Cortex of kidney (tissue), 1 donor: ENCODE data around the gene TRIM26.
"Not testable (repeated sequence)": the region's sequence is repeated elsewhere in the genome, so short reads cannot be mapped to it uniquely, and the experiment has no call there.

ENCODE experiments used
- DNase-seq: peaks from one replicate; lab custom pipeline; 2025; lab: John Stamatoyannopoulos, UW

TRIM26 gene

GRCh38 chr6:30169658-30170614 is 43.3 kb downstream of the TRIM26 start:
- DNase-seq, result no peak

- no peak for DNase-seq
Measured at GRCh38 chr6:30168741-30169140, 44.5 kb downstream of the TRIM26 start.

- DNase-seq, result no peak
Measured at GRCh38 chr6:30167101-30167500, 46.1 kb downstream of the TRIM26 start.

GRCh38 chr6:30165238-30165637 is 48.0 kb downstream of the TRIM26 start:
- not testable (repeated sequence) for DNase-seq

- DNase-seq, result no peak
Measured at GRCh38 chr6:30164714-30165113, 48.5 kb downstream of the TRIM26 start.

- no peak for DNase-seq
Measured at GRCh38 chr6:30163918-30164654, 49.1 kb downstream of the TRIM26 start.

GRCh38 chr6:30163090-30163917 is 49.9 kb downstream of the TRIM26 start, which contains the start of gene TRIM15:
TRIM15 (plus strand) TSS chr6:30163546; CDS start chr6:30163685, 139 bp downstream.
- DNase-seq, result no peak

GRCh38 chr6:30162265-30163089 is 50.7 kb downstream of the TRIM26 start:
- DNase-seq, result no peak

- no peak for DNase-seq
Measured at GRCh38 chr6:30160785-30161531, 52.2 kb downstream of the TRIM26 start, which contains the start of gene TRIM10. TRIM10 (minus strand) TSS chr6:30161211; CDS start chr6:30160858, 353 bp downstream.

- no peak for DNase-seq
Measured at GRCh38 chr6:30160008-30160784, 53.0 kb downstream of the TRIM26 start.

- DNase-seq, result no peak
Measured at GRCh38 chr6:30158475-30159040, 54.6 kb downstream of the TRIM26 start.

GRCh38 chr6:30157999-30158398 is 55.2 kb downstream of the TRIM26 start:
- DNase-seq, result no peak

- DNase-seq, result no peak
Measured at GRCh38 chr6:30157581-30157980, 55.6 kb downstream of the TRIM26 start.

- DNase-seq, result no peak
Measured at GRCh38 chr6:30156774-30157173, 56.4 kb downstream of the TRIM26 start.

- no peak for DNase-seq
Measured at GRCh38 chr6:30156262-30156599, 57.0 kb downstream of the TRIM26 start.

GRCh38 chr6:30155520-30156261 is 57.5 kb downstream of the TRIM26 start:
- DNase-seq, result no peak

GRCh38 chr6:30154709-30155519 is 58.3 kb downstream of the TRIM26 start:
- no peak for DNase-seq

GRCh38 chr6:30154061-30154460 is 59.1 kb downstream of the TRIM26 start:
- no peak for DNase-seq
